ENCODE results near the gene SH3GLB2.
"Not testable (repeated sequence)": the region's sequence is repeated elsewhere in the genome, so short reads cannot be mapped to it uniquely, and the experiment has no call there.

Gene SH3GLB2

DNA sequence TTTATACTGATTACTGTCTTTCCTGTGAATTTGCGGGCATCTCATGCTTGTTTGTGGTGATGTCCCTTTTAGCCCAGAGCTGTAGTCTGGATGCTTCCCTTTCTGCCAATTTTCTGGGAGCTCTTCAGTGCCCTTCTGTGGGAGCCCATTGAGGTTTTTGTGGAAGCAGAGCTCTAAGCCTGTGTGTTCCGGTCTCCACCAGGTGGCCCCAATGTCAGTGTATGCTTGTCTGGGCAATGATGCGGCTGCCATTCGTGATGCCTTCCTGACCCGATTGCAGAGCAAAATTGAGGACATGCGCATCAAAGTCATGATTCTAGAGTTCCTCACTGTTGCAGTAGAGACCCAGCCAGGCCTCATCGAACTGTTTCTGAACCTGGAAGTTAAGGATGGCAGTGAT lies 35.1 kb downstream of the SH3GLB2 start:
- no peak for DNase-seq

DNA sequence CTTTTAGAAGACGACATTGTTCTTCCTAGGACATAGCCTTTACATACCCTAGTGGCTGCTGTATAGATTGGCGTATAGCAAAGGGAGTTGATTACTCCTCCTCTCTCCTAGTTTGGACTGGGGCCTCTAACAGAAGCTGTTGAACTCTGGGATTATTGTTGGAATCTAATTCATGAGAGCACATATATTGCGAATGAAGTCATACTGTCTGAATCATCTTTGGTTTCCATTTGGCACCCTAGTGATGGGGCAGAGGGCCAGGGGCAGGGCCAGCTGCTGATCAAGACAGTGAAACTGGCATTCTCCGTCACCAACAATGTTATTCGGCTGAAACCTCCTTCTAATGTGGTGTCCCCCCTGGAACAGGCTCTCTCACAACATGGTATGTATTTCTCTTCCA lies 40.3 kb downstream of the SH3GLB2 start:
- DNase-seq, result no peak

DNA sequence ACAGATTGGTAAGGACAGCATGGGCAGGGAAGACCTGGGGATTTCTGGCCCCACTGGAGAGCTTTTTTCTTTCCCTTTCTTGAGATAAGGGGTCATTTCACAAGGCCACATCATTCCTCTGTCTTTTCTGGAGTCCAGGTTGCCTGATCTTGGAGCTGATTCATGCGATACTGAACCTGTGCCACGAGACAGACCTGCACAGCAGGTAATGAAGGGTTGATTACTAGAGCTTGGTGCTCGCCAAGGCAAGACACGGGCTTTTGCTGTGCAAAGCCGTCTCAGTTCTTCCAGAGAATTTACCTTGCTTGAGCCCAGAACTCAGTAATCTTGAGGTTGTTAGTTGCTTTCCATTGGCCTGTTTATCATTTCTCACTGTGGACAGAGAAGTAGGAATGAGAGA lies 41.5 kb downstream of the SH3GLB2 start:
- DNase-seq, result no peak

DNA sequence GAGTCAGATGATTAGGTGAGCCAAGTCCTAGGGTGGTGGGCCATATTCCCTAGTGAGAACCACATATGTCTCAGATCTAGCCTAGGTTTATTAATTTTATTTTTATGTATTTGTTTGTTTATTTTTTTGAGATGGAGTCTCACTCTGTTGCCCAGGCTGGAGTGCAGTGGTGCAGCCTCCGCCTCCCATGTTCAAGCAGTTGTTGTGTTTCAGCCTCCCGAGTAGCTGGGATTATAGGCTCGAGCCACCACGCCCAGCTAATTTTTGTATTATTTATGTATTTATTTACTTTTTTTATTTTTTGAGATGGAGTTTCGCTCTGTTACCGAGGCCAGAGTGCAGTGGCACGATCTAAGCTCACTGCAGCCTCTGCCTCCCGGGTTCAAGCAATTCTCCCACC lies 44.6 kb downstream of the SH3GLB2 start:
- no peak for DNase-seq

DNA sequence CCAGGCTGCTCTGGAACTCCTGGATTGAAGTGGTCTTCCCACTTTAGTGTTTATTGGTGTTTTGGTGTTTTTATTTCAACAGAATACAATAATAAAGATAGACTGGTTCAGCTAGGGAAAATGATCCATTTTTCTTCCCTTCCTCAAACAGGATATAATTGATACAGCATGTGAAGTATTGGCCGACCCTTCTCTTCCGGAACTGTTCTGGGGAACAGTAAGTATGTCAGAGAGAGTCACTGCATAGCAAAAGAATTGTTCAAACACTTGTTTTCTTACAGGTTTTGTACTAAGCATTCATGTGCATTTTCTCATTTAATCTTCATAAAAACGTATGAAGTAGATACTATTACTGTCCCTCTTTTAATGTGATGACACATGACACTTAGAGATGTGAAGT lies 49.0 kb downstream of the SH3GLB2 start:
- no peak for DNase-seq

DNA sequence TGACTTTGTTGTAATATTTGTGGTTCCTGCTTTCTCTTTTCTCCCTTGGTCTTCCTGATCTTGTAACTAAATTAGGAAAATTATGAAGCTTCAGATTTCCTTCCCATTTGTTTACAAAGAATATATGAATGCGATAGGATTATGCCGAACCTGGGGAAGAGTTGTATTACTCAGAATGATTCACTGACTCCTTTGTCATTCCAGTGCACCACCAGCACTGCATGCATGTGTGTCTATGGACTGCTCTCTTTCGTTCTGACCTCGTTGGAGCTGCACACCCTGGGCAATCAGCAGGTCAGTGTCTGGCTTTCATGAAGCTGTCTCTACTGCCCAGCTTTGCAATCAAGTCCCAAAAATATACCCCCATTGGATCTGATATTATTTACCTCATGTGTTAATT lies 55.2 kb downstream of the SH3GLB2 start:
- no peak for DNase-seq

DNA sequence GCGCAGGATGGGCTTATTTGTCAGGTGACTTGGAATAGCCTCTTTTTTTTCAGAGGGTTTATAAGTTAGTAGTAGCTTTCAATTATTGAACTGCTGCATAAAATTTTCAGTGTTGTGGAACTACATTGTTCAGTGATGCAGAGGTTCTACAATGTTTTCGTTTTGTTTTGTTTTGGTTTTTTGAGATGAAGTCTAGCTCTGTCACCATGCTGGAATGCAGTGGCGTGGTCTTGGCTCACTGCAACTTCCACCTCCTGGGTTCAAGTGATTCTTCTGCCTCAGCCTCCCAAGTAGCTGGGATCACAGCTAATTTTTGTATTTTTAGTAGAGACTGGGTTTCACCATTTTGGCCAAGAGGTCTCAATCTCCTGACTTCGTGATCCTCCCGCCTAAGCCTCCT lies 58.6 kb downstream of the SH3GLB2 start:
- no peak for DNase-seq

DNA sequence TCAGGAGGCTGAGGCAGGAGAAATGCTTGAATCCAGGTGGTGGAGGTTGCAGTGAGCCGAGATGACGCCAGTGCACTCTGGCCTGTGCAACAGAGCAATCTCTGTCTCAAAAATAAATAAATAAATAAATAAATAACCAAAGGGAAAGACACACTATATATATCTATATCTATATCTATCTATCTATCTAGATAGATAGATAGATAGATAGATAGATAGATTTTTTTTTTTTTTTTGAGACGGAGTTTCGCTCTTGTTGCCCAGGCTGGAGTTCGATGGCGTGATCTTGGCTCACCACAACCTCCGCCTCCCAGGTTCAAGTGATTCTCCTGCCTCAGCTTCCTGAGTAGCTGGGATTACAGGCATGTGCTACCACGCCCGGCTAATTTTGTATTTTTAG lies 66.7 kb downstream of the SH3GLB2 start:
- DNase-seq, result not testable (repeated sequence)

Measured in NCI-H774 (cell line).